Activated T-helper 1 cell treated with anti-CD3 and anti-CD28 coated beads, Interleukin-2, amount 50 U/mL, for 16 hours (primary cell): ENCODE results near the gene FUT2.
"Not testable (repeated sequence)": the region's sequence is repeated elsewhere in the genome, so short reads cannot be mapped to it uniquely, and the experiment has no call there.

Experiments
- DNase-seq, 2 donors: peaks; one replicate each; pipeline ENCODE4 v3.0.0-alpha.2; 2020; ENCODE audit warnings: low read depth in 1 of 2, low spot score in 1 of 2

Gene FUT2

GRCh38 chr19:48695743-48696352 lies at the start of gene FUT2:
Gene FUT2, plus strand, starts transcription at chr19:48695971. Its CDS starts 6,986 bp downstream, at chr19:48702957.
- DNase-seq, result no peak

- DNase-seq, result peak; percentile 84 to 87
Observed at GRCh38 chr19:48646001-48646721, 49.6 kb upstream of the FUT2 start, which contains the start of gene CA11. Gene CA11, minus strand, starts transcription at chr19:48646187. Its CDS starts 555 bp downstream, at chr19:48645632.

DNA sequence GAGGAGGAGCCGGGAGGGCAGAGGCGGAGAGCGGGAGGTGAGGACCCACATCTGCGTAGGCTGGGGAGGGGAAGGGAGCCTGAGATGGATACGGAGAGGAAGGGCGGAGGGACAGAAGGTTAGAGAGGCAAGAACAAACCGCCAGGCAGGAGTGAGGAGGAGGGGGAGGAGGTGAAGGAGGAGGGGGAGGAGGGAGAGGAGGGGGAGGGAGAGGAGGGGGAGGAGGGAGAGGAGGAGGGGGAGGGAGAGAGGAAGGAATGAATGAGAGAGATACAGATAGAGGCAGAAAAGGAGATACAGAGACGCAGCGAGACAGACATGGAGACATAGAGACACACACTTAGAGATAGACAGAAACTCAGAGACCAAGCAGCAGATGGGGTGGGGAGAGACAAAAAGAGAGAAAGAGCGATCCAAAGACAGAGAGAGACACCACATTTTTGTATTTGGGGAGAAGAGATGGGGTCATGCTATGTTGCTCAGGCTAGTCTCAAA lies 49.0 kb upstream of the FUT2 start:
- DNase-seq, result no peak

DNA sequence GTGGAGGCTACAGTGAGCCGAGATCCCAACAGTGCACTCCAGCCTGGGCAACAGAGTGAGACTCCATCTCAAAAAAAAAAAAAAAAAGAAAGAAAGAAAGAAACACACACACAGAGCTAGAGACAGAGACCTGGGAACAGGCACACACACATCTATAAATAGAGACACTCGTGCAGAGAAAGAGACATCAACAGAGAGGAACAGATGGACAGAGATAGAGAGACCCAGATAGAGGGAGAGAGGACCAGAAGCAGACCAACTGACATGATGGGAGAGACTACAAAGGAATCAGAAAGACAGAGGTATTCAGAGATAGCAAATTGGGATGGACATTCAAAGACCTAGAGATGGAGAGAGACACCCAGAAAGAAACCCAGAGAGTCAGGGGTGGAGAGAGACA lies 47.6 kb upstream of the FUT2 start:
- DNase-seq, result no peak

GRCh38 chr19:48650974-48651682 lies 44.6 kb upstream of the FUT2 start:
- DNase-seq, result no peak

DNA sequence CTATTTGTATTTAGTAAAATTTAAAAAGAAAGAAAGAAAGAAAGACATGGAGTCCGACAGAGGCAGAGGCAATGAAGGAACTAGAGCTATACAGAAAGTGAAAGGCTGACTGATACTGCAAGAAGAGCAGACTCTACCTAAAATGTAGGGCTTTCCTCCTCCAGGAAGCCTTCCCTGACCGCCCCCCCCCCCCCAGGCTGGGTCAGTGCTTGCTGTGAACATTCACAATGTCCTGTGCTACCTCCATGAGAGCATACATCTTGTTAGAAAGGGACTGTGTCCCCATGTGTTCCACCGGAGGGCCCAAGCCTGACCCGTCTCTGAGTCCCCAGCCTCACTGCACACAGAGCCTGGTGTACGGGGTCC lies 44.1 kb upstream of the FUT2 start:
- DNase-seq, result no peak

DNA sequence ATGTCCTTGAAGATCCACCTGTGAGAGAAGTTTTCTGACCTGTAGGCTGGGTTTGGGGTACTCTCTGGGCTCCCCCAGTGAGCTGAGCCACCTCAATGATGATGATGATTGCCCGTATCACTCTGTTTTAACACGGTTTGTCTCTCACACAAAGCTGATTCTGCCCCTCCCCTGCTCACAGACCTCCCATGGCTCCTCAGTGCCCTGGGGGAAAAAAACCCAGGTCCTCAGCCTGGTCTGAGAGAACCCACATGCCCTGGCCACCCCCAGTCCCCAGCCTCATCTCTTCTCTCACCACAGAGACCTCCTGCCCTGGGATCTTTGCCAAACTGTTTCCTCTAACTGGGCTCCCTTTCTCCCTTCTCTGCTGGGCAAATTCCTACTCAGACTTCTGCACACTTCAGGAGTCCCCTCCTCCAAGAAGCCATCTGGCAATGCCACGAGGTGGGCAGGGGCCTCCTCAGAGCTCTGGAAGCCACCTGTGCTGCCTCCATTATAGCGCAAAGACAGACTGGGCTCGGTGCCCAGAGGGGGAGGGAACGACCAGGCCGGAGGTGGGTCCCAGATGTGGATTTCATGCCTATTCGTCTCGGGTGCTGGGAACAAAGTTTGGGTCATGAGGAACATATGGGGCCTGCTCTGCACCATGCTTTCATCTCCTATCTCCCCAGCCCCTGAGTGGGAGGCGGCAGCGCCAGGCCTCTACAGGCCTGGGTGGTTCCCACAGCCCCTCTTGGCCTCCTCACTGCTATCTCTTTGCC lies 41.3 kb upstream of the FUT2 start:
- no peak for DNase-seq

- DNase-seq, result no peak
Observed at GRCh38 chr19:48656840-48657474, 38.8 kb upstream of the FUT2 start.

- not testable (repeated sequence) for DNase-seq
Observed at GRCh38 chr19:48657828-48658227, 37.9 kb upstream of the FUT2 start.

- DNase-seq, result no peak
Observed at GRCh38 chr19:48658483-48658882, 37.3 kb upstream of the FUT2 start.

DNA sequence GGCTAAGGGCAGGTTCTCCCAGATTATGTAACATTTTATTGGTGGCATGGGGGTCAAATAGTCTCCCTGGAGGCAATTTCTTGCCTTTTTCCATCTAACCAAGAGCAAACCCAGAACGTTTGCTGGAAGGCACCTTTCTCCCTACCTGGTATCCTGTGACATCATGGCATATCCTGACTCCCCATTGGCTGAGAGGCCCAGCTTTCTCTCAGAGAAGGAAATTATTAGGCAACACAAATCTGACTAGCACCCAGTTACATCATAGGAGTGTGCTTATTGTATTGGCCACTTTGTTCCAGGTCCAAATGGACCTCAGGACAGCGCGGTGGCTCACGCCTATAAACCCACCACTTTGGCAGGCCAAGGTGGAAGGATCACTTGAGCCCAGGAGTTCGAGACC lies 36.0 kb upstream of the FUT2 start:
- no peak for DNase-seq

DNA sequence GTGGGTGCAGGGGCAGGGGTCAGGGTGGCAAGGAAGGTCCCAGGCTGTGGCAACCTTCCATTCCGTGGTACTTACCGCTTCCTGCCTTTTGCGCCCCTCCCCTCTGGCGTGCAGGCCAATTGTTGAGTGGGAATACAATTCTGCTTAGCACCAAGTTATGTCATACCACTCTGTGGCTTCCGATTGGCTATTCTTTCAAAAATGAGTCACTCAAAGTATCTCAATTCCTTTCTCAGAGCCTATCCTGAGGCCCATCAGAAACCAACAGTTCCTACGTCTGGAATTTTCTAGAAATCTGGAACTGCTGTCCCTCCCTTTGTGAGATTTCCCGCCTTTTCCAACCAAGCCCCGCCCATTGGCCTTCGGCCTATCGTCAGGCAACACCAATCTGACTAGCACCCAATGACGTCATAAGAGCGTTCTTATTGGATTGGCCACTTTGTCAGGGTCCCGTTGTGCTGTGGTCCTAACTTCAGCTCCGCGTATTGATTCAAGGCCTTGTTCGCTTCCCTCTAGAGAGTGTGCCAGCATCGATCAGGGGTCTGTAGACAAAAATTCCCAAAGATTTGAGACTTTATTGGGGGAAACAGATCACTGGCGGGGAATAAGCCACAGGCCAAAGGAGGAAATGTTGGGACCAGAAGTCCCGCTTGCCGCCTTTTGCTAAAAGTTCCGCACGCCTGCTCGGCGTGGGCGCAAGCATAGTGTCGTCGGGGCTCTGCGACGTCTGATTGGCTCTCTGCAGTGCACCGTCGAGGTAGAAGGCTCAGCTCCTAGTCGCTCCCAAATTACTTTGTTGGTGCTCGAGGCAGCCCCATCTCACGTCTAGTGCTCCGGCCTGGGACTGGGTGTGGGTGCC lies 34.7 kb upstream of the FUT2 start:
- peak; percentile 38 to 51 for DNase-seq

DNA sequence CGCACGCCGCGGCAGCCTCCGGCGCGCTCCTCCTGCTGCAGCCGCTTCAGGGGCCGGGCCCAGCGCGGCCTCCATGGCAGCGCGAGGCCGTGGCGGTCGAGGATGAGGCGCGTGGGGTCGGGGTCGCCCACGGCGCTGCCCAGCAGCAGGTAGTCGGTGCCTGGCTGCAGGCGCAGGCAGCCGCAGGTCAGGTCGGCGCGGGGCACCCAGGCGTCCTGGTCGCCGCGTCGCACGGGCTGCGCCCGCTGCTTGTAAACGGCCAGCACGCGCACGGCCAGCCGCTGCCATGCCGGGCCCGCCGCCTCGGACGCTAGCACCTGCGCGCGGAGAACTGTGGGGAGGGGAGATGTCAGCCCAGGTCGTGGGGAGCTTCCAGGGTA lies 34.1 kb upstream of the FUT2 start:
- DNase-seq, result no peak

DNA sequence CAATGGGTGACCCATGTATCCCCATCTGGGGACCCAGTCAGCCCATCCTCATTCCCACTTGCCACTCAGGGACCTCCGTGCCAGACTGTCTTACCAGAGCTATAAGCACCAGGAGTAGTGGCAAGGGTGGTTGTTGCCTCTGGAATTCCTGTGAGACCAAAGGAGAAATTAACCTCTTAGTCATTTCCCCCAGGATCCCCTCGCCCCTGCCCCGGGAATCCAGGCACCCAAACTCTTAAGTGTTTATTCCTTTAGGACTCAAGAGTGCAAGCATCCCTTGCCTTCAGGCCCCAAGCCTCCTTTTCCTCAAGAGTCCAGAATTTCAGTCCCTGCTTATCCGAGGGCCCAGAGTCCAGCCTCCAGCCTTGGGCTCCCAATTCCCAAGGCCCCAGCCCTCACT lies 32.1 kb upstream of the FUT2 start:
- DNase-seq, result no peak

- no peak for DNase-seq
Observed at GRCh38 chr19:48664476-48664875, 31.3 kb upstream of the FUT2 start.

- DNase-seq, result no peak
Observed at GRCh38 chr19:48665786-48666185, 30.0 kb upstream of the FUT2 start.

DNA sequence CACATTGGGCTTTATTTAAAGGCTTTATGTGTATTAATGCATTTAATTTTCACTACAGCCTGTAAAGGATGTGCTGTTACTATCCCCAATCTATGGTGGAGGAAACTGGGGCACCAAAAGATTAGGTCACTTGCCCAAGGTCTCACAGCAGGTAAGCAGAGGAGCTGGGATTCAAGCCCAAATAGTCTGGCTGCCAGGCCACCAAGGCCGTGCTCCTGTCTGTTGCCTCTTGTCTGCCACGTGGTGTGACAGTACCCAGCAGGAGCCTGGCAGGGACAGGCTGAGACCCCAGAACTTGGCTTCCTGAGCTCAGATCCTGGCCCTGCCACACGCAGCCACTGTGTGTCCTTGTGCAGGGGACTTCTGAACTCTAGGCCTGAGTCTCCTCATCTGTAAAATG lies 27.4 kb upstream of the FUT2 start:
- DNase-seq, result no peak

DNA sequence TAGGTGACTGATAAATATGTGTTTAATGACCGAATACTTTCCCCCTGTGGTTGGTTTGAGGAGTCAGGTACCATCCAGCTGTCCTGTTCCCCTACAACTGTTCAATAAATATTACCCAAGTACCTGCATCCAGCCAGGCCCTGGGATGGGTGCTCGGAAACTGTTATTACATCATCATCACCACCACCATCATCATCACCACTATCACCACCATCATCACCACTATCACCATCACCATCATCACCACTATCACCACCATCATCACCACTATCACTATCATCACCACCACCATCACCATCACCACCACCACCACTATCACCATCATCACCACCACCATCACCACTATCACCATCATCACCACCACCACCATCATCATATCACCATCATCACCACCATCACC lies 27.0 kb upstream of the FUT2 start:
- DNase-seq, result no peak

DNA sequence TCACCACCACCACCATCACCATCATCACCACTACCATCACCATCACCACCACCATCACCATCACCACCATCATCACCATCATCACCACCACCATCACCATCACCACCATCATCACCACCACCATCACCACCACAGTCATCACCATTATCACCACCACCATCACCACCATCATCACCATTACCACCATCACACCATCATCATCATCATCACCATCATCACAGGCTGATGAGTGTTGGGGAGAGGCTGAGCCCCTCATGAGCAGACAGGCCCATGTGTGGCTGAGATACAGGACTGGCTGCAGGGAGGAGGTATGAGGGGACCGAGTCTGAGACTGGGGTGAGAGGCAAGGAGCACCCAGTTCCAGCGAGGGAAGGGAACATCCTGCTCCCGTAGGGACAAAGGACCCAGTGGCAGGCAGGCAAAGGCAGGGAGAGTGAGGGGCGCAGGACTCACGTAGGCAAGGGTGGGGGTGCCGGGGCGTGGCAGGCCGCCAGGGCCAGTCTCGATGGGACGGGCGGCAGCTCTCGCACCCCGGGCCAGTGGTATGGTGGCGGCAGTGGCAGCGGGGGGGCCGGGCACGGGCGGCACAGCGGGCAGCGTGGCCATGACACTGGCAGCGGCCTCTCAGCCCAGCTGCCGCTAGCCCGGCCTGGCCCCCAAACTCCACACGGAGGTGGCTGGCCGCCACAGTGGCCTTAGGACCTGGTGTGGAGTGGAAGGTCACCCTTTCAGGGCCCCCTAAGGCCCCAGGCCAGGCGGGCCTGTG lies 25.7 kb upstream of the FUT2 start:
- DNase-seq, result no peak
